HEK293 (cell line): ENCODE results near the gene CHCHD6.

Source experiments
- CTCF ChIA-PET: fragments of 350-600 bp; formaldehyde crosslinking; extraction: SDS; loops from one replicate; lab custom pipeline; 2021; ENCODE audit warnings: antibody characterized with exemption; lab: Yijun Ruan, JAX
- POLR2A ChIA-PET: fragments of 300-600 bp; formaldehyde crosslinking; extraction: SDS; loops from one replicate; lab custom pipeline; 2020; ENCODE audit warnings: antibody characterized with exemption, inconsistent platforms; lab: Yijun Ruan, JAX
- H3K27ac ChIP-seq: fragments of 200-500 bp; sonication (Bioruptor generic); 2 replicates; pipeline ENCODE4 v1.5.1; 2014; ENCODE audit warnings: low read depth, low read length, control low read depth, inconsistent platforms; ENCODE audit errors: extremely low read depth
- H3K36me3 ChIP-seq, 2 experiments: fragments of 200-500 bp in 1 of 2; sonication (Bioruptor generic) in 1 of 2; 1 replicate in 1 of 2; 2 replicates in 1 of 2; pipeline ENCODE4 v1.5.1; 2014 to 2017; ENCODE audit warnings: inconsistent platforms in 2 of 2, low read length in 2 of 2; ENCODE audit not compliant: control insufficient read depth in 2 of 2, insufficient read depth in 1 of 2
- H3K4me1 ChIP-seq: fragments of 200-500 bp; sonication (Bioruptor generic); 2 replicates; pipeline ENCODE4 v1.5.1; 2014; ENCODE audit warnings: mild to moderate bottlenecking, low read length, inconsistent platforms; ENCODE audit not compliant: control insufficient read depth, insufficient read depth
- H3K4me3 ChIP-seq: 2 replicates; pipeline ENCODE4 v1.5.1; 2011; ENCODE audit warnings: low read depth, mild to moderate bottlenecking, control low read depth, low read length, moderate library complexity
- H3K9me3 ChIP-seq: fragments of 200-500 bp; sonication (Bioruptor generic); 2 replicates; pipeline ENCODE4 v1.5.1; 2014; ENCODE audit warnings: low read depth, low read length, inconsistent platforms; ENCODE audit not compliant: control insufficient read depth, insufficient read depth
- BCL11B ChIP-seq: fragments of 450-650 bp; formaldehyde crosslinking; IDR thresholded peaks from 2 replicates; pipeline ENCODE4 v1.5.1; 2016; ENCODE audit warnings: low read depth, missing biosample characterization, missing genetic modification characterization
- EGR2 ChIP-seq: fragments of 450-650 bp; formaldehyde crosslinking; IDR thresholded peaks from 2 replicates; pipeline ENCODE4 v1.5.1; 2016; ENCODE audit warnings: low read depth, missing biosample characterization, missing genetic modification characterization
- FEZF1 ChIP-seq: fragments of 450-650 bp; formaldehyde crosslinking; IDR thresholded peaks from 2 replicates; pipeline ENCODE4 v1.5.1; 2016; ENCODE audit warnings: missing biosample characterization, missing genetic modification characterization
- GLI2 ChIP-seq: fragments of 450-650 bp; formaldehyde crosslinking; IDR thresholded peaks from 2 replicates; pipeline ENCODE4; 2017; ENCODE audit warnings: missing biosample characterization, missing genetic modification characterization, low read depth, borderline replicate concordance
- GLIS2 ChIP-seq: fragments of 450-650 bp; formaldehyde crosslinking; IDR thresholded peaks from 2 replicates; pipeline ENCODE4 v1.5.1; 2016; ENCODE audit warnings: missing biosample characterization, missing genetic modification characterization
- HOXD13 ChIP-seq: sonication (generic); formaldehyde crosslinking; IDR thresholded peaks from 2 replicates; pipeline ENCODE4 v1.8.0; 2022; ENCODE audit warnings: missing genetic modification reagents, borderline replicate concordance
- KLF1 ChIP-seq: fragments of 450-650 bp; formaldehyde crosslinking; IDR thresholded peaks from 2 replicates; pipeline ENCODE4 v1.5.1; 2016; ENCODE audit warnings: missing biosample characterization, missing genetic modification characterization
- MYNN ChIP-seq: fragments of 450-650 bp; formaldehyde crosslinking; IDR thresholded peaks from 2 replicates; pipeline ENCODE4 v1.5.1; 2016; ENCODE audit warnings: missing biosample characterization, missing genetic modification characterization, borderline replicate concordance
- ZNF221 ChIP-seq: fragments of 450-650 bp; formaldehyde crosslinking; IDR thresholded peaks from 2 replicates; pipeline ENCODE4 v1.5.1; 2017; ENCODE audit warnings: missing biosample characterization, missing genetic modification characterization, borderline replicate concordance
- ZNF274 ChIP-seq, 2 experiments: fragments of 200-500 bp in 1 of 2; fragments of 450-650 bp in 1 of 2; sonication (Bioruptor generic) in 1 of 2; formaldehyde crosslinking in 1 of 2; IDR thresholded peaks; 2 replicates each; pipeline versions ENCODE4 v1.5.1 to v1.6.1; 2014 to 2016; ENCODE audit warnings: borderline replicate concordance in 1 of 2, inconsistent platforms in 1 of 2, low read length in 1 of 2, missing biosample characterization in 1 of 2, missing genetic modification characterization in 1 of 2
- ZNF391 ChIP-seq: fragments of 450-650 bp; formaldehyde crosslinking; IDR thresholded peaks from 2 replicates; pipeline ENCODE4 v1.5.1; 2016; ENCODE audit warnings: low read depth, missing biosample characterization, missing genetic modification characterization, borderline replicate concordance
- ZNF404 ChIP-seq: fragments of 450-650 bp; formaldehyde crosslinking; IDR thresholded peaks from 2 replicates; pipeline ENCODE4 v1.5.1; 2017; ENCODE audit warnings: missing biosample characterization, missing genetic modification characterization
- ZNF433 ChIP-seq: fragments of 450-650 bp; formaldehyde crosslinking; IDR thresholded peaks from 2 replicates; pipeline ENCODE4 v1.5.1; 2016; ENCODE audit warnings: missing biosample characterization, missing genetic modification characterization, low read depth
- ZNF521 ChIP-seq: fragments of 450-650 bp; formaldehyde crosslinking; IDR thresholded peaks from 2 replicates; pipeline ENCODE4 v1.5.1; 2017; ENCODE audit warnings: missing biosample characterization, mild to moderate bottlenecking, missing genetic modification characterization
- ZNF544 ChIP-seq: fragments of 450-650 bp; formaldehyde crosslinking; IDR thresholded peaks from 2 replicates; pipeline ENCODE4 v1.5.0; 2017; ENCODE audit warnings: missing biosample characterization, missing genetic modification characterization
- ZNF571 ChIP-seq: fragments of 450-650 bp; formaldehyde crosslinking; IDR thresholded peaks from 2 replicates; pipeline ENCODE4 v1.5.0; 2017; ENCODE audit warnings: missing biosample characterization, missing genetic modification characterization
- ZNF658 ChIP-seq: fragments of 450-650 bp; formaldehyde crosslinking; IDR thresholded peaks from 2 replicates; pipeline ENCODE4; 2016; ENCODE audit warnings: missing biosample characterization, missing genetic modification characterization
- ZNF664 ChIP-seq: fragments of 450-650 bp; formaldehyde crosslinking; IDR thresholded peaks from 2 replicates; pipeline ENCODE4 v1.5.1; 2016; ENCODE audit warnings: missing biosample characterization, missing genetic modification characterization
- ZNF677 ChIP-seq: fragments of 450-650 bp; IDR thresholded peaks from 2 replicates; pipeline ENCODE4 v1.5.0; 2018; ENCODE audit warnings: missing biosample characterization, mild to moderate bottlenecking, missing genetic modification characterization, moderate library complexity
- ZNF747 ChIP-seq: fragments of 450-650 bp; formaldehyde crosslinking; IDR thresholded peaks from 2 replicates; pipeline ENCODE4 v1.5.1; 2016; ENCODE audit warnings: missing biosample characterization, missing genetic modification characterization
- ZXDB ChIP-seq: fragments of 450-650 bp; formaldehyde crosslinking; IDR thresholded peaks from 2 replicates; pipeline ENCODE4 v1.5.1; 2016; ENCODE audit warnings: missing biosample characterization, missing genetic modification characterization
- TF ChIP-seq, protein P1 (sequence below): fragments of 450-650 bp; formaldehyde crosslinking; IDR thresholded peaks from 2 replicates; pipeline ENCODE4; 2016; ENCODE audit warnings: missing biosample characterization, missing genetic modification characterization
- TF ChIP-seq, protein P2 (sequence below): fragments of 450-650 bp; formaldehyde crosslinking; IDR thresholded peaks from 2 replicates; pipeline ENCODE4 v1.5.1; 2016; ENCODE audit warnings: missing biosample characterization, missing genetic modification characterization
- TF ChIP-seq, protein P3 (sequence below): fragments of 450-650 bp; formaldehyde crosslinking; IDR thresholded peaks from 2 replicates; pipeline ENCODE4 v1.5.1; 2016; ENCODE audit warnings: missing biosample characterization, missing genetic modification characterization
- TF ChIP-seq, protein P4 (sequence below): fragments of 450-650 bp; formaldehyde crosslinking; IDR thresholded peaks from 2 replicates; pipeline ENCODE4 v1.5.0; 2017; ENCODE audit warnings: missing biosample characterization, missing genetic modification characterization, borderline replicate concordance
- TF ChIP-seq, protein P5 (sequence below): fragments of 450-650 bp; formaldehyde crosslinking; IDR thresholded peaks from 2 replicates; pipeline ENCODE4 v1.5.1; 2016; ENCODE audit warnings: missing biosample characterization, missing genetic modification characterization

The CHCHD6 gene

DNA sequence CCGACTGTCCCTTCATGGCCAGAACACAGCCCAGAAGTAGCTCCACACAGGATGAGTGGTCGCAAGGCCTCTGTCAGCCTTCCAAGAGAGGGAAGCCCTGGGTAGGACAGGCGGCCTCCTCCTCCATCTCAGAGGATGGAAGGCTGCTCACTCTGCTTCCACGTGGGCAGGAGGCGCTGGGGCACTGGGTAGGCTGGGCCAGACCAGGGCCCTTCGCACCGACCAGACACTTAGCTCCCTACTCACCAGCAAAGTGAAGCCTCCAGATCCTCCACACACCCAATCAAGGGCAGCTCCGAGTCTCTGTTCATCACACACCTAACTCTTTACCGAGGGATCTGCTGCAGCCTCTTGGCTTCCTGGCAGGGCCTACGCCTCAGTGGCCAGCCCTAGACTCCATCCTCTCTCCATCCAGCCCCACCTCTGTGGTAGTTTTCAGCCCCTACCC is 254.6 kb downstream of the CHCHD6 start:
- TF ChIP-seq GLI2 (tag by site-specific recombination) (no peak), ZNF544 (tag by site-specific recombination) (no peak), ZNF274 (IDR thresholded peaks at IDR 0.05; ENCODE audit: low read length) (no peak), ZNF274 (tag by site-specific recombination; IDR thresholded peaks at IDR 0.05; ENCODE audit: borderline replicate concordance) (no peak), BCL11B (tag by site-specific recombination) (no peak), ZNF658 (tag by site-specific recombination) (no peak), ZNF677 (tag by site-specific recombination) (no peak), ZNF433 (tag by site-specific recombination) (no peak), ZNF747 (tag by site-specific recombination) (no peak), HOXD13 (CRISPR knock-in tag) (no peak), EGR2 (tag by site-specific recombination) (no peak), KLF1 (tag by site-specific recombination) (no peak), ZNF221 (tag by site-specific recombination) (no peak), ZNF521 (tag by site-specific recombination) (no peak)
- TF ChIP-seq, protein P1, sequence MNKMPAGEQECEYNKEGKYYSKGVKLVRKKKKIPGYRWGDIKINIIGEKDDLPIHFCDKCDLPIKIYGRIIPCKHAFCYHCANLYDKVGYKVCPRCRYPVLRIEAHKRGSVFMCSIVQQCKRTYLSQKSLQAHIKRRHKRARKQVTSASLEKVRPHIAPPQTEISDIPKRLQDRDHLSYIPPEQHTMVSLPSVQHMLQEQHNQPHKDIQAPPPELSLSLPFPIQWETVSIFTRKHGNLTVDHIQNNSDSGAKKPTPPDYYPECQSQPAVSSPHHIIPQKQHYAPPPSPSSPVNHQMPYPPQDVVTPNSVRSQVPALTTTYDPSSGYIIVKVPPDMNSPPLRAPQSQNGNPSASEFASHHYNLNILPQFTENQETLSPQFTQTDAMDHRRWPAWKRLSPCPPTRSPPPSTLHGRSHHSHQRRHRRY (tag by site-specific recombination): no peak
- TF ChIP-seq, protein P2, sequence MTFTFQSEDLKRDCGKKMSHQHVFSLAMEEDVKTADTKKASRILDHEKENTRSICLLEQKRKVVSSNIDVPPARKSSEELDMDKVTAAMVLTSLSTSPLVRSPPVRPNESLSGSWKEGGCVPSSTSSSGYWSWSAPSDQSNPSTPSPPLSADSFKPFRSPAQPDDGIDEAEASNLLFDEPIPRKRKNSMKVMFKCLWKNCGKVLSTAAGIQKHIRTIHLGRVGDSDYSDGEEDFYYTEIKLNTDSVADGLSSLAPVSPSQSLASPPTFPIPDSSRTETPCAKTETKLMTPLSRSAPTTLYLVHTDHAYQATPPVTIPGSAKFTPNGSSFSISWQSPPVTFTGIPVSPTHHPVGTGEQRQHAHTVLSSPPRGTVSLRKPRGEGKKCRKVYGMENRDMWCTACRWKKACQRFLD (tag by site-specific recombination): no peak
- TF ChIP-seq, protein P3, sequence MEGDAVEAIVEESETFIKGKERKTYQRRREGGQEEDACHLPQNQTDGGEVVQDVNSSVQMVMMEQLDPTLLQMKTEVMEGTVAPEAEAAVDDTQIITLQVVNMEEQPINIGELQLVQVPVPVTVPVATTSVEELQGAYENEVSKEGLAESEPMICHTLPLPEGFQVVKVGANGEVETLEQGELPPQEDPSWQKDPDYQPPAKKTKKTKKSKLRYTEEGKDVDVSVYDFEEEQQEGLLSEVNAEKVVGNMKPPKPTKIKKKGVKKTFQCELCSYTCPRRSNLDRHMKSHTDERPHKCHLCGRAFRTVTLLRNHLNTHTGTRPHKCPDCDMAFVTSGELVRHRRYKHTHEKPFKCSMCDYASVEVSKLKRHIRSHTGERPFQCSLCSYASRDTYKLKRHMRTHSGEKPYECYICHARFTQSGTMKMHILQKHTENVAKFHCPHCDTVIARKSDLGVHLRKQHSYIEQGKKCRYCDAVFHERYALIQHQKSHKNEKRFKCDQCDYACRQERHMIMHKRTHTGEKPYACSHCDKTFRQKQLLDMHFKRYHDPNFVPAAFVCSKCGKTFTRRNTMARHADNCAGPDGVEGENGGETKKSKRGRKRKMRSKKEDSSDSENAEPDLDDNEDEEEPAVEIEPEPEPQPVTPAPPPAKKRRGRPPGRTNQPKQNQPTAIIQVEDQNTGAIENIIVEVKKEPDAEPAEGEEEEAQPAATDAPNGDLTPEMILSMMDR (tag by site-specific recombination): no peak
- TF ChIP-seq, all 188 proteins: peak for 0
- Histone ChIP-seq H3K9me3 (no peaks in the 10 kb centered on the region), H3K27ac (no peak overlapping the region), H3K4me3 (no peak overlapping the region), H3K36me3 (no peaks in the 10 kb centered on the region), H3K4me1 (no peaks in the 10 kb centered on the region)
- ChIA-PET POLR2A (no interaction called here), CTCF (no interaction called here)

DNA sequence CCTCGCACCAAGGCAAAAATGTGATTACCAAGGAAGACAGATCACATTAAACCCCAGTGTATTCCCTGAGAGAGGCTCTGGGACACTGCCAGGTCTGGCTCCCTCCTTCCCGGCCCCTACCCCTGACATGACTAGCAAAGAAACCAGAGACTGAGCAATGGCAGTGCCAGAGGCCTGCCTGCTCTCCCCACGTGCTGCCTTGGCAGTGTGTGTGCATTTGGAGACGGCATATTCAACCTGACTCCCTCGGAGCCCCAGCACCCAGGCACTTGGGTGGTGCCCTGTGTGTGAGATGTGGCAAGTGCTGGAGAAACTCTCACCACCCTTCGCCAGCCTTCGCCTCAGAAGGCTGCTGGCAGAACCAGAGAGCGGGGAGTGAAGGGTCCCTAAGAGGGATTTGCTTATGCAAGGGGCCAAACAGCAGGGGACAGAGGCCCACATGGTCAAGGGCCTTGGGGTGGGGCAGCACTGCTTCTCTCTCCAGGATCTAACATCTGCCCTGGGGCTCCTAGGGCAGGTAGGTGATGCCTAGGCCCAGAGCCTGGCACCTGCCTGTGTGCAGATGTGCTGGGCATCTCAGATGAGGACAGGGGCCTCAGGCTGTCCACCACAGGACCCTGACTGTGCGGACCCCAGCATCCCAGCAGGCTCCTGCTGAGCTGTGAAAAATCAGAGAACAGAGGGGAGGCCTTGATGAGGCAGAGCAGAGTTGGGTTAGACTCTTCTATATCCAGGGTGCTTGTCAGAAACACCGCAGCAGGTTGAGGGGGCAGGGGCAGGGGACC is 255.3 kb downstream of the CHCHD6 start:
- Histone ChIP-seq H3K36me3 (no peaks in the 10 kb centered on the region), H3K4me1 (no peaks in the 10 kb centered on the region), H3K9me3 (no peaks in the 10 kb centered on the region), H3K27ac (no peak overlapping the region), H3K4me3 (no peak overlapping the region)
- TF ChIP-seq GLIS2 (tag by site-specific recombination) (no peak), ZXDB (tag by site-specific recombination) (no peak), ZNF664 (tag by site-specific recombination) (no peak), ZNF571 (tag by site-specific recombination) (no peak), MYNN (tag by site-specific recombination) (no peak), ZNF404 (tag by site-specific recombination) (no peak), HOXD13 (CRISPR knock-in tag) (no peak), ZNF391 (tag by site-specific recombination) (no peak), FEZF1 (no peak), ZNF658 (tag by site-specific recombination) (no peak)
- TF ChIP-seq, protein P4, sequence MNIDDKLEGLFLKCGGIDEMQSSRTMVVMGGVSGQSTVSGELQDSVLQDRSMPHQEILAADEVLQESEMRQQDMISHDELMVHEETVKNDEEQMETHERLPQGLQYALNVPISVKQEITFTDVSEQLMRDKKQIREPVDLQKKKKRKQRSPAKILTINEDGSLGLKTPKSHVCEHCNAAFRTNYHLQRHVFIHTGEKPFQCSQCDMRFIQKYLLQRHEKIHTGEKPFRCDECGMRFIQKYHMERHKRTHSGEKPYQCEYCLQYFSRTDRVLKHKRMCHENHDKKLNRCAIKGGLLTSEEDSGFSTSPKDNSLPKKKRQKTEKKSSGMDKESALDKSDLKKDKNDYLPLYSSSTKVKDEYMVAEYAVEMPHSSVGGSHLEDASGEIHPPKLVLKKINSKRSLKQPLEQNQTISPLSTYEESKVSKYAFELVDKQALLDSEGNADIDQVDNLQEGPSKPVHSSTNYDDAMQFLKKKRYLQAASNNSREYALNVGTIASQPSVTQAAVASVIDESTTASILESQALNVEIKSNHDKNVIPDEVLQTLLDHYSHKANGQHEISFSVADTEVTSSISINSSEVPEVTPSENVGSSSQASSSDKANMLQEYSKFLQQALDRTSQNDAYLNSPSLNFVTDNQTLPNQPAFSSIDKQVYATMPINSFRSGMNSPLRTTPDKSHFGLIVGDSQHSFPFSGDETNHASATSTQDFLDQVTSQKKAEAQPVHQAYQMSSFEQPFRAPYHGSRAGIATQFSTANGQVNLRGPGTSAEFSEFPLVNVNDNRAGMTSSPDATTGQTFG (tag by site-specific recombination): no peak
- TF ChIP-seq, protein P5, sequence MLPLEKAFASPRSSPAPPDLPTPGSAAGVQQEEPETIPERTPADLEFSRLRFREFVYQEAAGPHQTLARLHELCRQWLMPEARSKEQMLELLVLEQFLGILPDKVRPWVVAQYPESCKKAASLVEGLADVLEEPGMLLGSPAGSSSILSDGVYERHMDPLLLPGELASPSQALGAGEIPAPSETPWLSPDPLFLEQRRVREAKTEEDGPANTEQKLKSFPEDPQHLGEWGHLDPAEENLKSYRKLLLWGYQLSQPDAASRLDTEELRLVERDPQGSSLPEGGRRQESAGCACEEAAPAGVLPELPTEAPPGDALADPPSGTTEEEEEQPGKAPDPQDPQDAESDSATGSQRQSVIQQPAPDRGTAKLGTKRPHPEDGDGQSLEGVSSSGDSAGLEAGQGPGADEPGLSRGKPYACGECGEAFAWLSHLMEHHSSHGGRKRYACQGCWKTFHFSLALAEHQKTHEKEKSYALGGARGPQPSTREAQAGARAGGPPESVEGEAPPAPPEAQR (tag by site-specific recombination): no peak
- ChIA-PET POLR2A (no interaction called here), CTCF (no interaction called here)
